ENCODE data around the gene TLE1. TPM values are rescaled to one million over a fixed set of nuclear protein-coding genes. Genes with fewer than 3 reads are reported as not detected.

Gene TLE1
- total and polyA plus RNA-seq, 10 of the 15 experiments (the other 5 are each of a cell fraction or from before 2014, with no cell fraction given), result 0.04 to 0.23 (median 0.10) TPM; not detected in 6

DNA sequence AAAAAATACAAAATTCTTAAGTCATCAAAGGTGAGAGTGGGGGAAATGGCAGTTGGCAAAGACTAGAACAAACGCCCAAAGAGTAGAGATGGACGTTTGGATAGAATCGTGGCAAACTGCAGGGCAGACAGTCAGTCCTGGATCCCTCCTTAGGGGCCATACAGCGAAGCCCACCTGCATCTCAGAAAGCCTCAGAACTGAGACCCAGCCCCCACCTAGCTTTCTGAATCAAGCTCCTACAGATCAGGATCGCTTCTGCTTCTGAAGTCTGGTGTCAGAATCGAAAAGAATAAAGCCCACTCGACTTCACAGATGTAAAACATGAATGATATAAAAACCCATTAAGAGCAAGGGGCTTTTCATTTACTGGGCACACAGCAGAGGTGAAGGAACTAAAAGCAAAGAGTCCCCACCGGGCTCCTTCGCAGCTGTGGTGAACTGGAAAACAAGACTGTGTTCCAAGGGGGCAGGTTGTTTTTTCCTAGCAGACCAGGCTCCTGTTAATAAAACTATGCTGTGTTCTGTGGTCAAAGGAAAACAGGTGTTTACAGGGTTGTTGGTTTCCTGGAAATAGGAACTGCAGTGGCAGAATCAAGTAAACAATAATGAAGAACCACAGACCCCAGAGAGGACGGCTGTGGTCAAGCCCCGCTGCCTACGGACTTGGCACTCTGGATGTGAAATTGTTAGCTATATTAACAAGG is 91.8 kb downstream of the TLE1 start:
- ChIA-PET POLR2A (no interaction called here), SMC1A (ENCODE audit: uncharacterized antibody, unreplicated experiment) (no interaction called here), RAD21 (ENCODE audit: unreplicated experiment) (no interaction called here), CTCF (no interaction called here)
- 34% methylated on average over 12 of the region's 12 CpGs for WGBS (ENCODE audit: insufficient coverage, insufficient replicate concordance, low lambda C conversion rate, missing lambda C conversion rate)
- Histone ChIP-seq H4K20me1 (ENCODE audit: control insufficient read depth, insufficient read depth) (no peaks in the 10 kb centered on the region), H3K36me3 (ENCODE audit: control insufficient read depth in 2 of 2, insufficient read depth in 2 of 2, low read length in 1 of 2) (no peaks in the 10 kb centered on the region), H3K27ac (ENCODE audit: control insufficient read depth, insufficient read depth) (no peak overlapping the region), H3K4me1 (ENCODE audit: control insufficient read depth, insufficient read depth, low read length) (no peaks in the 10 kb centered on the region), H3K79me2 (ENCODE audit: control insufficient read depth, insufficient read depth, low read length) (no peaks in the 10 kb centered on the region), H3K4me2 (ENCODE audit: control insufficient read depth, insufficient read depth) (no peak overlapping the region), H3K27me3 (replicated peaks in 1 of 2; ENCODE audit: control insufficient read depth in 2 of 2, insufficient read depth in 2 of 2, low read length in 1 of 2) (no peaks in the 10 kb centered on the region), H3K9me3 (replicated peaks; ENCODE audit: control insufficient read depth, insufficient read depth, low read length) (no peaks in the 10 kb centered on the region), H3K9ac (ENCODE audit: control insufficient read depth, insufficient read depth, low read length) (no peak overlapping the region), H3K4me3 (no peak overlapping the region), H2AFZ (ENCODE audit: control insufficient read depth, low read depth, low read length) (no peak overlapping the region)
- FAIRE-seq, result no peak
- in situ Hi-C loops (cut with MboI), result no loop called here
- TF ChIP-seq CHD2 (IDR thresholded peaks at IDR 0.05; ENCODE audit: borderline replicate concordance, low read depth, low read length) (no peak), MYB (IDR thresholded peaks at IDR 0.05; ENCODE audit: borderline replicate concordance, low read depth, low read length) (no peak), CBX3 (IDR thresholded peaks at IDR 0.05; ENCODE audit: borderline replicate concordance, low read depth) (no peak), SP1 (IDR thresholded peaks at IDR 0.05; ENCODE audit: low read depth, low read length) (no peak), REST (IDR thresholded peaks at IDR 0.05; ENCODE audit: low read depth, low read length) (no peak), E2F8 (IDR thresholded peaks at IDR 0.05; ENCODE audit: low read depth, partially characterized antibody) (no peak), SPI1 (IDR thresholded peaks at IDR 0.05; ENCODE audit: borderline replicate concordance, insufficient read depth, low read depth, low read length) (no peak), CTCF (IDR thresholded peaks at IDR 0.05 in 2 of 3, conservative IDR thresholded peaks at IDR 0.05 in 1 of 3; ENCODE audit: control insufficient read depth in 2 of 3, extremely low read depth in 1 of 3, insufficient read depth in 1 of 3, low read depth in 3 of 3, low read length in 3 of 3) (no peak), HDAC2 (IDR thresholded peaks at IDR 0.05) (no peak), GATAD2B (conservative IDR thresholded peaks at IDR 0.05; ENCODE audit: low read depth) (no peak), KLF5 (IDR thresholded peaks at IDR 0.05; ENCODE audit: partially characterized antibody) (no peak), SIN3A (IDR thresholded peaks at IDR 0.05; ENCODE audit: low read depth, low read length) (no peak), BRCA1 (IDR thresholded peaks at IDR 0.05; ENCODE audit: low read depth, low read length) (no peak), SREBF2 (IDR thresholded peaks at IDR 0.05; ENCODE audit: low read length) (no peak), NRF1 (conservative IDR thresholded peaks at IDR 0.05; ENCODE audit: low read depth, low read length) (no peak)
- no TSS peak for BruUV-seq (replicated peaks)
- ATAC-seq, result no peak
- DNase-seq (ENCODE audit: low read depth, low spot score), result no peak
- intact Hi-C loops (cut with micrococcal nuclease; ENCODE audit: unreplicated experiment), result no loop called here

All from GM12878 (cell line).